ENCODE measurements around the gene CLMP. TPM values are rescaled to one million over a fixed set of nuclear protein-coding genes. Genes with fewer than 3 reads are reported as not detected.
A peak's percentile ranks its signal among the peaks of the same experiment; 100 is the strongest.

Gene CLMP
- total and polyA plus RNA-seq, 4 donors: 12.9 to 33.8 (median 21.4) TPM

GRCh38 chr11:123084454-123084853 is 110.6 kb downstream of the CLMP start:
- whole genome bisulfite sequencing (ENCODE audit: insufficient coverage): 97% methylated on average over 7 of the region's 7 CpGs
- Histone ChIP-seq H3K9me3 (ENCODE audit: control insufficient read depth, insufficient read depth, low read length) (no peaks in the 10 kb centered on the region), H3K27me3 (ENCODE audit: control insufficient read depth, insufficient read depth, low read length) (no peaks in the 10 kb centered on the region)

GRCh38 chr11:123083623-123084029 is 111.4 kb downstream of the CLMP start:
- Histone ChIP-seq H3K36me3 (ENCODE audit: control insufficient read depth, insufficient read depth, low read length) (no peaks in the 10 kb centered on the region), H3K27me3 (ENCODE audit: control insufficient read depth, insufficient read depth, low read length) (no peaks in the 10 kb centered on the region), H3K9me3 (ENCODE audit: control insufficient read depth, insufficient read depth, low read length) (no peaks in the 10 kb centered on the region), H3K4me3 (ENCODE audit: low read depth, low read length) (no peak overlapping the region), H3K4me1 (ENCODE audit: control insufficient read depth, insufficient read depth, low read length) (no peaks in the 10 kb centered on the region), H3K27ac (ENCODE audit: low read depth, low read length) (no peak overlapping the region)
- peak in 1 of 6 donors; percentile 75 for DNase-seq (ENCODE audit: low read depth in 4 of 6, low spot score in 6 of 6)
- WGBS (ENCODE audit: insufficient coverage): 19% methylated on average over 4 of the region's 4 CpGs

More at GRCh38 chr11:123084454-123084853, 110.6 kb downstream of the CLMP start:
- Histone ChIP-seq H3K36me3 (ENCODE audit: control insufficient read depth, insufficient read depth, low read length) (no peaks in the 10 kb centered on the region), H3K4me1 (ENCODE audit: control insufficient read depth, insufficient read depth, low read length) (no peaks in the 10 kb centered on the region), H3K4me3 (ENCODE audit: low read depth, low read length) (no peak overlapping the region), H3K27ac (ENCODE audit: low read depth, low read length) (no peak overlapping the region)
- DNase-seq (ENCODE audit: low read depth in 4 of 6, low spot score in 6 of 6): no peak

GRCh38 chr11:123082977-123083376 is 112.1 kb downstream of the CLMP start:
- no peaks in the 10 kb centered on the region for H3K9me3 ChIP-seq (ENCODE audit: control insufficient read depth, insufficient read depth, low read length)
- H3K27ac ChIP-seq (ENCODE audit: low read depth, low read length): no peak overlapping the region
- H3K27me3 ChIP-seq (ENCODE audit: control insufficient read depth, insufficient read depth, low read length): no peaks in the 10 kb centered on the region
- DNase-seq (ENCODE audit: low read depth in 4 of 6, low spot score in 6 of 6): no peak
- H3K4me1 ChIP-seq (ENCODE audit: control insufficient read depth, insufficient read depth, low read length): no peaks in the 10 kb centered on the region
- WGBS (ENCODE audit: insufficient coverage): no CpG with 5 or more reads among the region's 4 CpGs
- H3K4me3 ChIP-seq (ENCODE audit: low read depth, low read length): no peak overlapping the region
- no peaks in the 10 kb centered on the region for H3K36me3 ChIP-seq (ENCODE audit: control insufficient read depth, insufficient read depth, low read length)

- Histone ChIP-seq H3K27me3 (ENCODE audit: control insufficient read depth, insufficient read depth, low read length) (no peaks in the 10 kb centered on the region), H3K4me1 (ENCODE audit: control insufficient read depth, insufficient read depth, low read length) (no peaks in the 10 kb centered on the region), H3K9me3 (ENCODE audit: control insufficient read depth, insufficient read depth, low read length) (no peaks in the 10 kb centered on the region), H3K36me3 (ENCODE audit: control insufficient read depth, insufficient read depth, low read length) (no peaks in the 10 kb centered on the region), H3K4me3 (ENCODE audit: low read depth, low read length) (no peak overlapping the region), H3K27ac (ENCODE audit: low read depth, low read length) (no peak overlapping the region)
- no peak for DNase-seq (ENCODE audit: low read depth in 4 of 6, low spot score in 6 of 6)
- no CpG with 5 or more reads among the region's 1 CpG for WGBS (ENCODE audit: insufficient coverage)
Observed at GRCh38 chr11:123080015-123080414, 115.0 kb downstream of the CLMP start.

GRCh38 chr11:123076484-123076883 is 118.6 kb downstream of the CLMP start:
- no peaks in the 10 kb centered on the region for H3K27me3 ChIP-seq (ENCODE audit: control insufficient read depth, insufficient read depth, low read length)
- H3K4me3 ChIP-seq (ENCODE audit: low read depth, low read length): no peak overlapping the region
- H3K4me1 ChIP-seq (ENCODE audit: control insufficient read depth, insufficient read depth, low read length): no peaks in the 10 kb centered on the region
- H3K9me3 ChIP-seq (ENCODE audit: control insufficient read depth, insufficient read depth, low read length): no peaks in the 10 kb centered on the region
- H3K27ac ChIP-seq (ENCODE audit: low read depth, low read length): no peak overlapping the region
- DNase-seq (ENCODE audit: low read depth in 4 of 6, low spot score in 6 of 6): no peak
- WGBS (ENCODE audit: insufficient coverage): 100% methylated on average over 1 of the region's 2 CpGs
- H3K36me3 ChIP-seq (ENCODE audit: control insufficient read depth, insufficient read depth, low read length): peaks cover 3% of the 10 kb centered on the region

- 92% methylated on average over 11 of the region's 14 CpGs for WGBS (ENCODE audit: insufficient coverage)
- Histone ChIP-seq H3K9me3 (ENCODE audit: control insufficient read depth, insufficient read depth, low read length) (no peaks in the 10 kb centered on the region), H3K27me3 (ENCODE audit: control insufficient read depth, insufficient read depth, low read length) (no peaks in the 10 kb centered on the region), H3K4me3 (ENCODE audit: low read depth, low read length) (no peak overlapping the region), H3K4me1 (ENCODE audit: control insufficient read depth, insufficient read depth, low read length) (peaks cover 4% of the 10 kb centered on the region), H3K27ac (ENCODE audit: low read depth, low read length) (no peak overlapping the region), H3K36me3 (ENCODE audit: control insufficient read depth, insufficient read depth, low read length) (peaks cover 6% of the 10 kb centered on the region)
- no peak for DNase-seq (ENCODE audit: low read depth in 4 of 6, low spot score in 6 of 6)
Observed at GRCh38 chr11:123073343-123074057, 121.5 kb downstream of the CLMP start.

GRCh38 chr11:123072762-123073161 is 122.3 kb downstream of the CLMP start:
- H3K4me3 ChIP-seq (ENCODE audit: low read depth, low read length): no peak overlapping the region
- H3K36me3 ChIP-seq (ENCODE audit: control insufficient read depth, insufficient read depth, low read length): peaks cover 6% of the 10 kb centered on the region
- H3K27me3 ChIP-seq (ENCODE audit: control insufficient read depth, insufficient read depth, low read length): no peaks in the 10 kb centered on the region
- H3K9me3 ChIP-seq (ENCODE audit: control insufficient read depth, insufficient read depth, low read length): no peaks in the 10 kb centered on the region
- H3K4me1 ChIP-seq (ENCODE audit: control insufficient read depth, insufficient read depth, low read length): peaks cover 4% of the 10 kb centered on the region
- no peak overlapping the region for H3K27ac ChIP-seq (ENCODE audit: low read depth, low read length)
- no peak for DNase-seq (ENCODE audit: low read depth in 4 of 6, low spot score in 6 of 6)

- peaks cover 4% of the 10 kb centered on the region for H3K4me1 ChIP-seq (ENCODE audit: control insufficient read depth, insufficient read depth, low read length)
- WGBS (ENCODE audit: insufficient coverage): no CpG with 5 or more reads among the region's 2 CpGs
- H3K27me3 ChIP-seq (ENCODE audit: control insufficient read depth, insufficient read depth, low read length): no peaks in the 10 kb centered on the region
- H3K9me3 ChIP-seq (ENCODE audit: control insufficient read depth, insufficient read depth, low read length): no peaks in the 10 kb centered on the region
- H3K36me3 ChIP-seq (ENCODE audit: control insufficient read depth, insufficient read depth, low read length): peaks cover 6% of the 10 kb centered on the region
- no peak overlapping the region for H3K27ac ChIP-seq (ENCODE audit: low read depth, low read length)
- DNase-seq (ENCODE audit: low read depth in 4 of 6, low spot score in 6 of 6): no peak
- no peak overlapping the region for H3K4me3 ChIP-seq (ENCODE audit: low read depth, low read length)
Observed at GRCh38 chr11:123072332-123072761, 122.7 kb downstream of the CLMP start.

GRCh38 chr11:123069908-123070821 is 124.9 kb downstream of the CLMP start:
- no peaks in the 10 kb centered on the region for H3K27me3 ChIP-seq (ENCODE audit: control insufficient read depth, insufficient read depth, low read length)
- H3K4me3 ChIP-seq (ENCODE audit: low read depth, low read length): no peak overlapping the region
- H3K27ac ChIP-seq (ENCODE audit: low read depth, low read length): peak overlapping the region; percentile 5
- H3K36me3 ChIP-seq (ENCODE audit: control insufficient read depth, insufficient read depth, low read length): peaks cover 6% of the 10 kb centered on the region
- no peaks in the 10 kb centered on the region for H3K9me3 ChIP-seq (ENCODE audit: control insufficient read depth, insufficient read depth, low read length)
- DNase-seq (ENCODE audit: low read depth in 4 of 6, low spot score in 6 of 6): peak in 2 of 6 donors; percentile 56 to 82
- peaks cover 4% of the 10 kb centered on the region for H3K4me1 ChIP-seq (ENCODE audit: control insufficient read depth, insufficient read depth, low read length)
- WGBS (ENCODE audit: insufficient coverage): no CpG with 5 or more reads among the region's 5 CpGs

All from spinal cord (tissue), 10 donors.